ENCODE measurements around the gene SYDE1.
"Not testable (repeated sequence)": the region's sequence is repeated elsewhere in the genome, so short reads cannot be mapped to it uniquely, and the experiment has no call there.

Gene SYDE1

DNA sequence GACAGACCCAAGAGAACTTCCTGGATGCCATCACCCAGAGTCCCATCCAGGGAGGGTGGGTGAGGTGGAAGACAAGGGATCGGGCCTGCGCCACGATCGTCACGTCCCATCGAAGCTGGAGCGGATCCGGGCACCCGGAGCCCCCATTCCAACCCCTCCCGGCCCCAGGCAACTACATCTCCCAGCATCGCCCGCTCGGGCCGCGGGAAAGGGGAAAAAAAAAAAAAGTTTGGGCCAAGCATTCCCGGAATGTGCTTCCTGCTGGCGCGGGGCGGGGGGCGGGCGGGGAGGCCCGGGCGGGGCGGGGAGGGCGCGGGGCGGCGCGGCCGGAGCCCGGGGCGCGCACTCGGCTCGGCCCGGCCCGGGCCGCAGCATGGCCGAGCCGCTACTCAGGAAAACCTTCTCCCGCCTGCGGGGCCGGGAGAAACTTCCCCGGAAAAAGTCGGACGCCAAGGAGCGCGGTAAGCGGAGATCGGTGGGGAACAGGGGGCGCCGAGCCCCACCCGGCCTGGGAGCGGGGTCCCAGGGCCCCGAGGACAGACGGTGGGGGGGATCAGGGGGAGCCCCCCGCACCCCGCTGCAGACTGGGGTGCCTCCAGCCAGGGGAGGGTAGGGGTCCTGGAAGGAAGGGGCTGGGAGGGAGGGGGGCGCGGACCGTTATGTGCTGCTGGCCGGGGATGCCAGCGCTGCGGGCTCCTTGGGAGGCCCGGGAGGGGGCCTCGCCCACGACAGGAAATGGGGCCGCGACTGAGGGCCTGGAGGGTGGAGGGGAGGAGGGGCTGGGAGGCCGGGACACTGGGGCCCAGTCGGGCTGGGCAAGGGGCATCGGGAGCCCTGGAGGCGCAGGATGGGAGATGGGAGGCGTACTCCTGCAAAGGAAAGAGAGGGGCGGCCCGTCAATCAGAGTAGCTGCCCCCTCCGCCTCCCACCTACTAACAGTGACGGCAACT, at the start of gene SYDE1:
TSS of gene SYDE1 (plus strand) at position 341 of the 950 bp plus-strand sequence. CDS start at position 374, 33 bp downstream.
- DNase-seq = no peak

GRCh38 chr19:15062036-15062435, 45.2 kb upstream of the SYDE1 start:
- DNase-seq = no peak

DNA sequence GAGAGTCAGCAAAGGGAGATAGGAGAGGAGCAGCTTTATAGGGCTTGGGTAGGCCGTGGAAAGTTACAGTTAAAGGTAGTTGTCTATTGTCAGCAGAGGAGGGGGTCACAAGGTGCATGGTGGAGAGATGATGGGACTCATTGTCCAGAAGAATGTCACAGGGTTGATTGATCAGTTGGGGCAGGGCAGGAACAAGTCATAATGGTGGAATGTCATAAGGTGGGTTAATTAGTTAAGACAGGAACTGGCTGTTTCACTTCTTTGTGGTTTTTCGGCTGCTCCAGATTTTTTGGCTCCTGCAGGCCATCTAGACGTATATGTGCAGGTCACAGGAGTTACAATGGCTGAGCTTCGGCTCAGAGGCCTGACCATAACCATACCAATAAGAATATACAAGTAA, 36.8 kb upstream of the SYDE1 start:
- not testable (repeated sequence) for DNase-seq

DNA sequence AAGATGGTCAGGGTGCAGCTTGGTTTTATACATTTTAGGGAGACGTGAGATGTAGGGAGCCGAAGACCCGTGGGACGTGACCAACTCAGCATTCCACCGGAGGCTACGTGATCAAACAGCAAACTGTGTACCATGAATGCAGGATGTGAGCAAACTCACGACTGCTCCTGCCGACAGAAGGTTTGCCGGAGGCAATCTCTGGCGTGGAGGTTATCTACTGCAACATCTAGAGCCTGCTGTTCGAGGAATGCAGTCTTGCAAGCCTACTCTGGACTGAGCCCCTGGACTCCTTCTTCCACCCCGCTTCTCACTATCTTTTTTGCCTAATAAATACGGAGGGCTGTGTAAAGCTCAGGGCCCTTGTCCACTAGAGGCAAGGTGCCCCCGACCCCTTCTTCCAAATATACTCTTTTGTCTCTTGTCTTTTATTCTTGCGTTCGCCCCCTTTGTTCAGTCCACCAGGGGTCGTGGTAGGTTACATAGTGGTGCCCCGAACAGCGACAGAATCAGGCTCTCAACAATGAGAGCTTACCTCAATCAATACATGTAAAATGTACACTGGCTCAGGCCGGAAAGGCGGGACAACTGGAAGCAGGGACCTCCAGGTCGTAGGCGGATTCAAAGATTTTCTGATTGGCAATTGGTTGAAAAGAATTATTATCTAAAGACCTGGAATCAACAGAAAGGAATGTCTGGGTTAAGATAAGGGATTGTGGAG, 34.1 kb upstream of the SYDE1 start:
- DNase-seq = no peak

DNA sequence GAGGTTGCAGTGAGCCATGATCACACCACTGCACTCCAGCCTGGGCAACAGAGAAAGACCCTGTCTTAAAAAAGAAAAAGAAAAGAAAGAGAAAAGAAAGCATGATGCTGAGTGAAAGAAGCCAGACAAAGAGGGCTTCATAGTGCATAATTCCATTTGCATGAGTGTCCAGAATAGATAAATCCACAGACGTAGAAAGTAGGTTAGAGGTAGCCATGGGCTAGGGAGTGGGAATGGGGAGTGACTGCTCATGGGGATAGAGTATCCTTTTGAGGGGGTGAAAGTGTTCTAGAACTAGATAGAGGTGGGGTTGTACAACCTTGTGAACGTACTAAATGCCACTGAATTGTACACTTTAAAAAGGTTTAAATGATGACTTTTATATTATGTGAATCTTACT, 32.8 kb upstream of the SYDE1 start:
- no peak for DNase-seq

GRCh38 chr19:15075806-15076205, 31.4 kb upstream of the SYDE1 start:
- no peak for DNase-seq

GRCh38 chr19:15080002-15080401, 27.2 kb upstream of the SYDE1 start:
- DNase-seq = not testable (repeated sequence)

- no peak for DNase-seq
Measured at GRCh38 chr19:15081911-15082310, 25.3 kb upstream of the SYDE1 start, which contains the start of gene OR1I1. TSS of gene OR1I1 (plus strand) at chr19:15082211. CDS start at chr19:15087066, 4,855 bp downstream.

- no peak for DNase-seq
Measured at GRCh38 chr19:15087182-15087581, 20.0 kb upstream of the SYDE1 start.

- DNase-seq = peak; percentile 54 to 80
Measured at GRCh38 chr19:15091918-15092753, 15.1 kb upstream of the SYDE1 start.

- DNase-seq = no peak
Measured at GRCh38 chr19:15093001-15093400, 14.2 kb upstream of the SYDE1 start.

DNA sequence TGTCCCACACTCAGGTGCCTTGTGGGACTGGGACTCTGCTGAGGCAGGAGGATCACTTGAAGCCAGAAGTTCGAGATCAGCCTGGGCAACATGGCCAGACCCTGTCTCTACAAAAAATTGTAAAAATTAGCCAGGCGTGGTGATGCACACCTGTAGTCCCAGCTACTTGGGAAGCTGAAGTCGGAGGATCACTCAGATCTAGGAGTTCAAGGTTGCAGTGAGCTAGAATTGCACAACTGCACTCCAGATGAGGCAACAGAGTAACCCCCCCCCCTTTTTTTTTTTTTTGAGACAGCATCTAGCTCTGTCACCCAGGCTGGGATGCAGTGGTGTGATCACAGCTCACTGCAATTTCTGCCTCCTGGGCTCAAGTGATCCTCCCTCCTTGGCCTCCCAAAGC, 11.0 kb upstream of the SYDE1 start:
- no peak for DNase-seq

DNA sequence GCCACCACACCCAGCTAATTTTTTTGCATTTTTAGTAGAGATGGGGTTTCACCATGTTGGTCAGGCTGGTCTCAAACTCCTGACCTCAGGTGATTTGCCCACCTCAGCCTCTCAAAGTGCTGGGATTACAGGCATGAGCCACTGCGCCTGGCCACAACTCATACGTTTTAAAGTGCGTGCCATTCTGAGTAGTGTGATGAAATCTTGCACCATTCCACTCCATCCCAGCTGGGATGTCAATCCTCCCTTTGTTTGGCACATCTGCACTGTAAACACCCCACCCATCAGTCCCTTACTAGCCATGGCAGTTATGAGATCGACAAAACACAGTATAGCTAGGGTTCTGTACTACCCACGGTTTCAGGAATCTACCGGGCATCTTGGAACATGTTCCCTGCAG, 9.2 kb upstream of the SYDE1 start:
- DNase-seq = not testable (repeated sequence)

- no peak for DNase-seq
Measured at GRCh38 chr19:15098460-15098859, 8.7 kb upstream of the SYDE1 start.

DNA sequence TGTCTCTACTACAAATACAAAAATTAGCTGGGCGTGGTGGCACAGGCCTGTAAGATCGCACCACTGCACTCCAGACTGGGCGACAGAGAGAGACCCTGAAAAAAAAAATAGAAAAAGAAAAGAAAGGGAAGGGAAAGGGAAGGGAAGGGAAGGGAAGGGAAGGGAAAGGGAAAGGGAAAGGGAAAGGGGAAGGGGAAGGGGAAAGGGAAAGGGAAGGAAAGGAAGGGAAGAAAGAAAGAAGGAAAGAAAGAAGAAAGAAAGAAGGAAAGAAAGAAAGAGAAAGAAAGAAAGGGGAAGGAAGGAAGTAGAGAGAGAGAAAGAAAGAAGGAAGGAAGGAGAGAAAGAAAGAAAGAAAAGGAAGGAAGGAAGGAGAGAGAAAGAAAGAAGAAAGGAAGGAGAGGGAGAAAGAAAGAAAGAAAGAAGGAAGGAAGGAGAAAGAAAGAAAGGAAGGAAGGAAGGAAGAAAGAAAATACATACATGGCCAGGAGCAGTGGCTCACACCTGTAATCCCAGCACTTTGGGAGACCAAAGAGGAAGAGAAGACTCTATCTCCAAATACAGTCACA, 8.1 kb upstream of the SYDE1 start:
- no peak for DNase-seq

DNA sequence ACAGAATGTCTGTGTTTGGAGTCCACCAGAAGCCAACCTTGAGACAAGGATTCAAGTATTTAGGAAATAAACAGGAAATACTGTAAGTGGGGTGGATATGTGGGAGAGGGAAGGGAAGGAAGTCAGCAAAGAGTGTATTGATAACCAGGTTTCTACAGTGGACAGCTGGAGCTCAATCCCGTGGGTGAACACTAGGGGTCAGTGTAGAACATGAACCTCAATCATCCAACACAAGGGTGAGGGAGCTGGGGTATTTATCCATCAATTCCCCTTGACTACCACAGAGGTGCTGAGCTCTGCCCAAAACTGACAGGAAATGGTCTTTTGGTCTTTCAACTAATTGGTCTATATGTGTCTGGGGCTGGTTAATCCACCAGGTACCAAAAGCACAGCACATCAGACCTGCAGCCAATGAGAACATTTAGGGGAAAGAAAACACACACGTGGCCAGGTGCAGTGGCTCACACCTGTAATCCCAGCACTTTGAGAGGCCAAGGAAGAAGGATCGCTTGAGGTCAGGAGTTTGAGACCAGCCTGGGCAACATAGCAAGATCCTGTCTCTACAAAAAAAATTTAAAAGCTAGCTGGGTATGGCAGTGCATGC, 5.6 kb upstream of the SYDE1 start:
- DNase-seq = peak; percentile 42 to 62

DNA sequence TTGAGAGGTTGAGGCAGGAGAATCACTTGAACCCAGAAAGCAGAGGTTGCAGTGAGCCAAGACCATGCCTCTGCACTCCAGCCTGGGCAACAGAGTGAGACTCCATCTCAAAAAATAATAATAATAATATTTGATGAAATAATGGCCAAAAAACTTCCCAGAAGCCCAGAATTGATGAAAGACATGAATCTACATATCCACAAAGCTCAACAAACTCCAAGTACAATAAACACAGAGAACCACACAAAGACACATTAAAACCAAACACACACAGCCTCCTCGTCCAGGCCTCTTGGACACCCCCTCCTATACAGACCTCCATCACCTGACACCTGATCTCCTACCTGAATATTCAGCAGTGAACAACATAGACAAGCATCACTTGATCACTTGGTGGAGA, 3.2 kb upstream of the SYDE1 start:
- no peak for DNase-seq

- DNase-seq = no peak
Measured at GRCh38 chr19:15104411-15104810, 2.8 kb upstream of the SYDE1 start.

- DNase-seq = no peak
Measured at GRCh38 chr19:15105044-15105443, 2.2 kb upstream of the SYDE1 start.

- no peak for DNase-seq
Measured at GRCh38 chr19:15108145-15108844, 1.1 kb downstream of the SYDE1 start.

Data from CD4-positive, alpha-beta T cell treated with Interferon alpha-2 for 1 hour (primary cell).